CD1c-positive myeloid dendritic cell (primary cell): ENCODE measurements around the gene JPT2.
A peak's percentile ranks its signal among the peaks of the same experiment; 100 is the strongest.
"Not testable (repeated sequence)": the region's sequence is repeated elsewhere in the genome, so short reads cannot be mapped to it uniquely, and the experiment has no call there.

Experiments used
- DNase-seq: peaks from one replicate; pipeline ENCODE4 v3.0.0-alpha.2; 2016; ENCODE audit errors: extremely low spot score

JPT2 gene

GRCh38 chr16:1674751-1675664 lies 3.1 kb upstream of the JPT2 start:
- DNase-seq: no peak

GRCh38 chr16:1676661-1677060 lies 1.4 kb upstream of the JPT2 start:
- no peak for DNase-seq

- DNase-seq: no peak
Measured at GRCh38 chr16:1677339-1677738, 740 bp upstream of the JPT2 start.

- DNase-seq: peak; percentile 31
Measured at GRCh38 chr16:1678500-1679098, 520 bp downstream of the JPT2 start.

GRCh38 chr16:1680361-1680760 lies 2.3 kb downstream of the JPT2 start:
- no peak for DNase-seq

GRCh38 chr16:1681032-1681431 lies 3.0 kb downstream of the JPT2 start:
- DNase-seq: no peak

- DNase-seq: no peak
Measured at GRCh38 chr16:1687427-1688316, 9.6 kb downstream of the JPT2 start.

- DNase-seq: no peak
Measured at GRCh38 chr16:1688807-1689560, 10.9 kb downstream of the JPT2 start.

- DNase-seq: no peak
Measured at GRCh38 chr16:1689853-1690252, 11.8 kb downstream of the JPT2 start.

GRCh38 chr16:1690810-1691209 lies 12.7 kb downstream of the JPT2 start:
- DNase-seq: no peak

- no peak for DNase-seq
Measured at GRCh38 chr16:1691276-1691675, 13.2 kb downstream of the JPT2 start.

GRCh38 chr16:1691956-1692355 lies 13.9 kb downstream of the JPT2 start:
- DNase-seq: no peak

GRCh38 chr16:1696863-1697262 lies 18.8 kb downstream of the JPT2 start:
- no peak for DNase-seq

- no peak for DNase-seq
Measured at GRCh38 chr16:1698680-1699079, 20.6 kb downstream of the JPT2 start.

- no peak for DNase-seq
Measured at GRCh38 chr16:1700246-1700645, 22.2 kb downstream of the JPT2 start.

GRCh38 chr16:1701216-1701878 lies 23.3 kb downstream of the JPT2 start:
- no peak for DNase-seq

GRCh38 chr16:1705324-1705687 lies 27.2 kb downstream of the JPT2 start:
- DNase-seq: not testable (repeated sequence)

- peak; percentile 97 for DNase-seq
Measured at GRCh38 chr16:1705688-1706385, 27.8 kb downstream of the JPT2 start, which contains the start of gene MAPK8IP3. Gene MAPK8IP3 (plus strand): TSS chr16:1706195. CDS start chr16:1706340, 145 bp downstream.

GRCh38 chr16:1706386-1707192 lies 28.5 kb downstream of the JPT2 start:
- peak; percentile 15 for DNase-seq
